H1 (cell line): ENCODE data around the gene OXNAD1. TPM values are rescaled to one million over a fixed set of nuclear protein-coding genes. Genes with fewer than 3 reads are reported as not detected.

Experiments
- CTCF ChIA-PET: fragments of 300-600 bp; sonication (Branson Sonifier 250); formaldehyde crosslinking; loops from one replicate; lab custom pipeline; 2021; ENCODE audit not compliant: partially characterized antibody; lab: Charles Lee
- POLR2A ChIA-PET: fragments of 300-600 bp; sonication (Branson Sonifier 250); formaldehyde crosslinking; loops from one replicate; lab custom pipeline; 2021; ENCODE audit warnings: inconsistent platforms; ENCODE audit not compliant: partially characterized antibody; lab: Charles Lee
- DNase-seq, 2 experiments: peaks; one replicate each; pipeline versions ENCODE4 v3.0.0 to v3.0.0-alpha.2; 2010 to 2022; ENCODE audit warnings: low spot score in 2 of 2, low read depth in 1 of 2, mixed read lengths in 1 of 2
- FAIRE-seq: peaks from 2 replicates; lab custom pipeline; 2011; peaks lifted over from hg19 to GRCh38; lab: Jason Lieb, UNC
- H2AFZ ChIP-seq: 2 replicates; pipeline ENCODE4 v1.8.1; 2012; ENCODE audit warnings: low read length, inconsistent platforms
- H2AK5ac ChIP-seq: 2 replicates; pipeline ENCODE4 v1.6.1; 2013; ENCODE audit warnings: low read depth, low read length
- H2BK120ac ChIP-seq: replicated peaks from 2 replicates; pipeline ENCODE3; 2013; ENCODE audit warnings: low read depth, low read length, inconsistent platforms
- H2BK12ac ChIP-seq: 2 replicates; pipeline ENCODE4 v1.6.1; 2013; ENCODE audit warnings: low read depth, low read length
- H2BK15ac ChIP-seq: 2 replicates; pipeline ENCODE4 v1.6.1; 2013; ENCODE audit warnings: low read length
- H2BK20ac ChIP-seq: 2 replicates; pipeline ENCODE4 v1.6.1; 2013; ENCODE audit warnings: low read length
- H2BK5ac ChIP-seq: 2 replicates; pipeline ENCODE4 v1.6.1; 2013; ENCODE audit warnings: low read depth, low read length
- H3K14ac ChIP-seq: 2 replicates; pipeline ENCODE4 v1.6.1; 2013; ENCODE audit warnings: inconsistent platforms; ENCODE audit not compliant: insufficient read length
- H3K18ac ChIP-seq: 2 replicates; pipeline ENCODE4 v1.6.1; 2013; ENCODE audit warnings: low read length; ENCODE audit errors: extremely low read depth
- H3K23ac ChIP-seq: 2 replicates; pipeline ENCODE4 v1.6.1; 2013; ENCODE audit warnings: inconsistent platforms; ENCODE audit not compliant: insufficient read length
- H3K23me2 ChIP-seq: 2 replicates; pipeline ENCODE4 v1.6.1; 2013; ENCODE audit warnings: low read depth, low read length
- H3K27ac ChIP-seq: 2 replicates; pipeline ENCODE4 v1.6.1; 2011; ENCODE audit warnings: low read depth, low read length, inconsistent platforms
- H3K27me3 ChIP-seq, 4 experiments: replicated peaks in 1 of 4; 1 replicate in 1 of 4; 2 replicates in 3 of 4; pipeline versions ENCODE4 v1.6.1 to v1.8.1; 2011 to 2013; ENCODE audit warnings: low read length in 3 of 4, mild to moderate bottlenecking in 3 of 4, inconsistent platforms in 2 of 4, mixed read lengths in 2 of 4, moderate library complexity in 1 of 4; ENCODE audit not compliant: control insufficient read depth in 3 of 4, insufficient read depth in 3 of 4; ENCODE audit errors: extremely low read depth in 1 of 4
- H3K36me3 ChIP-seq, 4 experiments: 2 replicates each; pipeline versions ENCODE4 v1.6.1 to v1.8.1; 2011 to 2013; ENCODE audit warnings: mild to moderate bottlenecking in 4 of 4, low read length in 3 of 4, moderate library complexity in 2 of 4, control low read depth in 1 of 4, inconsistent platforms in 1 of 4; ENCODE audit not compliant: insufficient read depth in 4 of 4, control insufficient read depth in 2 of 4
- H3K4ac ChIP-seq: replicated peaks from 2 replicates; pipeline ENCODE3; 2013; ENCODE audit warnings: low read length, low read depth, mixed read lengths, inconsistent platforms; ENCODE audit not compliant: insufficient read length
- H3K4me1 ChIP-seq, 4 experiments: replicated peaks in 1 of 4; 1 replicate in 1 of 4; 2 replicates in 3 of 4; pipeline versions ENCODE4 v1.6.1 to v1.8.1; 2011 to 2013; ENCODE audit warnings: low read length in 3 of 4, inconsistent platforms in 2 of 4, mixed read lengths in 1 of 4; ENCODE audit not compliant: insufficient read depth in 4 of 4, control insufficient read depth in 3 of 4
- H3K4me2 ChIP-seq, 2 experiments: 2 replicates each; pipeline versions ENCODE4 v1.6.1 to v1.8.1; 2011 to 2013; ENCODE audit warnings: low read depth in 2 of 2, low read length in 2 of 2, control low read depth in 1 of 2, inconsistent platforms in 1 of 2, mild to moderate bottlenecking in 1 of 2; ENCODE audit not compliant: insufficient read depth in 1 of 2
- H3K4me3 ChIP-seq, 4 experiments: fragments of 200-600, 300-600 bp in 1 of 4; sonication (generic), shearing (Covaris generic), sonication (Bioruptor Twin) in 1 of 4; 2 replicates each; pipeline versions ENCODE4 v1.5.1 to v1.8.1; 2011 to 2016; ENCODE audit warnings: low read length in 4 of 4, low read depth in 3 of 4, control low read depth in 2 of 4, inconsistent platforms in 2 of 4, mild to moderate bottlenecking in 2 of 4, mixed read lengths in 1 of 4, moderate library complexity in 1 of 4; ENCODE audit not compliant: insufficient read depth in 2 of 4; ENCODE audit errors: extremely low read depth in 1 of 4
- H3K56ac ChIP-seq: replicated peaks from 2 replicates; pipeline ENCODE3; 2013; ENCODE audit warnings: low read depth, mild to moderate bottlenecking, mixed read lengths, low read length, inconsistent platforms; ENCODE audit not compliant: insufficient read length
- H3K79me1 ChIP-seq: 2 replicates; pipeline ENCODE4 v1.6.1; 2013; ENCODE audit warnings: low read depth, low read length, control low read depth
- H3K79me2 ChIP-seq, 2 experiments: 2 replicates each; pipeline versions ENCODE4 v1.6.1 to v1.8.1; 2012 to 2013; ENCODE audit warnings: low read length in 2 of 2, mild to moderate bottlenecking in 2 of 2, inconsistent platforms in 1 of 2; ENCODE audit not compliant: insufficient read depth in 2 of 2, control insufficient read depth in 1 of 2
- H3K9ac ChIP-seq, 4 experiments: replicated peaks in 1 of 4; 1 replicate in 1 of 4; 2 replicates in 3 of 4; pipeline versions ENCODE4 v1.6.1 to v1.8.1; 2011 to 2013; ENCODE audit warnings: low read depth in 3 of 4, low read length in 3 of 4, control low read depth in 2 of 4, mild to moderate bottlenecking in 2 of 4, moderate library complexity in 2 of 4, inconsistent platforms in 1 of 4; ENCODE audit errors: extremely low read depth in 1 of 4
- H3K9me3 ChIP-seq, 2 experiments: 2 replicates each; pipeline versions ENCODE4 v1.6.1 to v1.8.1; 2012 to 2013; ENCODE audit warnings: mild to moderate bottlenecking in 2 of 2, moderate library complexity in 2 of 2, control low read depth in 1 of 2, inconsistent platforms in 1 of 2, low read depth in 1 of 2, low read length in 1 of 2, mixed read lengths in 1 of 2; ENCODE audit not compliant: insufficient read depth in 2 of 2
- H4K20me1 ChIP-seq, 2 experiments: replicated peaks in 1 of 2; 2 replicates each; pipeline versions ENCODE3 to v1.8.1; 2011 to 2013; ENCODE audit warnings: inconsistent platforms in 2 of 2, low read length in 2 of 2, mild to moderate bottlenecking in 1 of 2; ENCODE audit not compliant: insufficient read depth in 2 of 2, control insufficient read depth in 1 of 2
- H4K5ac ChIP-seq: 2 replicates; pipeline ENCODE4 v1.6.1; 2013; ENCODE audit warnings: low read length, low read depth, mixed read lengths, inconsistent platforms; ENCODE audit not compliant: insufficient read length
- H4K8ac ChIP-seq: 2 replicates; pipeline ENCODE4 v1.8.0; 2013; ENCODE audit warnings: mild to moderate bottlenecking, moderate library complexity, low read length, inconsistent platforms; ENCODE audit not compliant: insufficient read depth; ENCODE audit errors: extremely low read depth
- H4K91ac ChIP-seq: replicated peaks from 2 replicates; pipeline ENCODE3; 2013; ENCODE audit warnings: low read length, mixed read lengths, inconsistent platforms; ENCODE audit not compliant: insufficient read length
- BCL11A ChIP-seq, 2 experiments: IDR thresholded peaks; one replicate each; pipeline ENCODE4 v1.6.1; 2011; ENCODE audit warnings: low read depth in 2 of 2, low read length in 2 of 2, mild to moderate bottlenecking in 2 of 2
- CHD2 ChIP-seq: IDR thresholded peaks from 2 replicates; pipeline ENCODE4 v1.6.1; 2012; ENCODE audit warnings: low read length, improper control_type of control experiment
- CTBP2 ChIP-seq: IDR thresholded peaks from 2 replicates; pipeline ENCODE4 v1.7.0; 2011; ENCODE audit warnings: borderline replicate concordance, mild to moderate bottlenecking, moderate library complexity, mixed read lengths, low read length; ENCODE audit not compliant: insufficient read depth, insufficient read length
- EZH2 ChIP-seq: fragments of 200-600 bp; sonication (generic); IDR thresholded peaks from 2 replicates; pipeline ENCODE4 v1.7.1; 2012; ENCODE audit warnings: low read depth, mild to moderate bottlenecking, moderate library complexity, low read length, inconsistent platforms; ENCODE audit not compliant: severe bottlenecking
- GTF2F1 ChIP-seq: IDR thresholded peaks from 2 replicates; pipeline ENCODE4 v1.6.1; 2012; ENCODE audit warnings: low read depth, low read length, improper control_type of control experiment, borderline replicate concordance
- KDM5A ChIP-seq: fragments of 200-600 bp; IDR thresholded peaks from 2 replicates; pipeline ENCODE4 v1.7.1; 2012; ENCODE audit warnings: mild to moderate bottlenecking, low read length, inconsistent platforms, mixed read lengths
- POLR2A ChIP-seq, 2 experiments: IDR thresholded peaks; 1 replicate in 1 of 2; 2 replicates in 1 of 2; pipeline ENCODE4 v1.6.1; 2011; ENCODE audit warnings: low read depth in 2 of 2, low read length in 2 of 2, mild to moderate bottlenecking in 2 of 2; ENCODE audit errors: control extremely low read depth in 1 of 2
- POU5F1 ChIP-seq: IDR thresholded peaks from 2 replicates; pipeline ENCODE4 v1.6.1; 2011; ENCODE audit warnings: low read depth, mild to moderate bottlenecking, low read length, moderate library complexity
- RXRA ChIP-seq: IDR thresholded peaks from 2 replicates; pipeline ENCODE4 v1.6.1; 2011; ENCODE audit warnings: low read depth, mild to moderate bottlenecking, low read length, moderate library complexity; ENCODE audit not compliant: insufficient read depth
- SP1 ChIP-seq: IDR thresholded peaks from 2 replicates; pipeline ENCODE4 v1.6.1; 2011; ENCODE audit warnings: low read depth, low read length
- TAF1 ChIP-seq: IDR thresholded peaks from 2 replicates; pipeline ENCODE4 v1.6.1; 2011; ENCODE audit warnings: mild to moderate bottlenecking, low read depth, low read length
- TAF7 ChIP-seq: optimal IDR thresholded peaks from 2 replicates; pipeline ENCODE3; 2011; ENCODE audit warnings: low read depth, mild to moderate bottlenecking, inconsistent platforms, low read length, moderate library complexity, borderline replicate concordance
- WGBS, 2 experiments: shearing (Covaris generic) in 1 of 2; methylation state at CpG; one replicate each; pipeline versions ENCODE4 v1.1.6 to v1.1.7; 2013 to 2015; ENCODE audit warnings: low lambda C conversion rate in 2 of 2, mixed read lengths in 2 of 2, inconsistent platforms in 1 of 2, low coverage in 1 of 2, missing lambda C conversion rate in 1 of 2; ENCODE audit not compliant: insufficient replicate concordance in 2 of 2, insufficient coverage in 1 of 2, insufficient read length in 1 of 2; ENCODE audit errors: extremely low coverage in 1 of 2, missing lambda C conversion rate in 1 of 2; 5-methylcytosine and 5-hydroxymethylcytosine counted together
- polyA plus RNA-seq, 7 experiments: library from polyadenylated mRNA; depleted of rRNA in 3 of 7; stranded (reverse) in 5 of 7; unstranded in 2 of 7; fragments of >200 nt in 5 of 7; fragments of 200-250 nt in 2 of 7; gene quantifications; 1 replicate in 5 of 7; 2 replicates in 1 of 7; 4 replicates in 1 of 7; pipeline versions ENCODE4 v1.2.1 to v1.2.3, GENCODE V29; 2011 to 2013; ENCODE audit warnings: missing spikeins in 2 of 7, mixed read lengths in 2 of 7
- total RNA-seq: library from RNA; stranded (reverse); fragmentation: NEBNext Ultra II Directional; extraction: Animal tissue kit (Norgen Biotek cat#: 25700); gene quantifications from 2 replicates; pipeline ENCODE4 v1.2.1, GENCODE V29; 2021

The OXNAD1 gene
- total and polyA plus RNA-seq, 2 of the 8 experiments (the other 6 are each of a cell fraction or from before 2014, with no cell fraction given) = 14.9 to 24.8 TPM

GRCh38 chr3:16241225-16241624 is 23.8 kb upstream of the OXNAD1 start:
- Histone ChIP-seq H2BK120ac (no peak overlapping the region), H2AK5ac (no peak overlapping the region), H3K23me2 (no peaks in the 10 kb centered on the region), H4K91ac (no peak overlapping the region), H2BK5ac (no peak overlapping the region), H3K4me1 (no peaks in the 10 kb centered on the region), H3K27me3 (no peaks in the 10 kb centered on the region), H3K56ac (no peak overlapping the region), H2BK20ac (no peak overlapping the region), H4K20me1 (no peaks in the 10 kb centered on the region), H2BK12ac (no peak overlapping the region), H4K8ac (no peak overlapping the region), H3K4me3 (no peak overlapping the region), H3K18ac (no peak overlapping the region), H4K5ac (no peak overlapping the region), H3K9ac (no peak overlapping the region), H3K4ac (no peak overlapping the region), H3K9me3 (no peaks in the 10 kb centered on the region), H3K79me2 (no peaks in the 10 kb centered on the region), H3K36me3 (no peaks in the 10 kb centered on the region), H3K14ac (no peak overlapping the region), H3K23ac (no peak overlapping the region), H3K4me2 (no peak overlapping the region), H2AFZ (no peak overlapping the region), H3K79me1 (no peaks in the 10 kb centered on the region), H2BK15ac (no peak overlapping the region), H3K27ac (no peak overlapping the region)
- DNase-seq = no peak
- ChIA-PET POLR2A (no interaction called here), CTCF (interaction anchor here (1.1 to 2.9 kb wide), 7 partner anchors 11 to 608 kb away, joined by 3 to 13 read pairs (median 4); no protein-coding TSS in a partner anchor)
- 94% methylated on average over 5 of the region's 5 CpGs; no CpG with 5 or more reads in 1 of the 2 experiments for WGBS, 2 experiments
- FAIRE-seq = no peak
- TF ChIP-seq KDM5A (no peak), SP1 (no peak), BCL11A (IDR thresholded peaks at IDR 0.05; ENCODE audit: low read depth in 2 of 2, low read length in 2 of 2) (no peak), TAF7 (no peak), CHD2 (no peak), POLR2A (IDR thresholded peaks at IDR 0.05; ENCODE audit: control extremely low read depth in 1 of 2, low read depth in 2 of 2, low read length in 2 of 2) (no peak), RXRA (no peak), GTF2F1 (no peak), TAF1 (no peak), CTBP2 (no peak), POU5F1 (no peak), EZH2 (no peak)
